Cardiac fibroblast (primary cell): ENCODE measurements around the gene SPANXN2.
A peak's percentile ranks its signal among the peaks of the same experiment; 100 is the strongest.

ENCODE experiments used
- DNase-seq, 2 donors: peaks; one replicate each; pipeline versions ENCODE4 v3.0.0 to v3.0.0-alpha.2; 2010; ENCODE audit warnings: low read depth in 2 of 2
- H3K4me3 ChIP-seq, 2 donors: replicated peaks in 1 of 2; 1 replicate in 1 of 2; 2 replicates in 1 of 2; pipeline ENCODE4 v1.5.1; 2011; ENCODE audit warnings: low read depth in 2 of 2, low read length in 2 of 2, mild to moderate bottlenecking in 2 of 2, moderate library complexity in 1 of 2
- CTCF ChIP-seq: IDR thresholded peaks from one replicate; pipeline ENCODE4 v1.5.1; 2011; ENCODE audit warnings: low read depth, mild to moderate bottlenecking, low read length, inconsistent platforms

SPANXN2 gene

GRCh38 chrX:143701460-143701859, 19.1 kb downstream of the SPANXN2 start:
- H3K4me3 ChIP-seq, result no peak overlapping the region
- no peak for TF ChIP-seq CTCF
- DNase-seq, result no peak

- no peak for TF ChIP-seq CTCF
- no peak overlapping the region for H3K4me3 ChIP-seq
- DNase-seq, result no peak
Measured at GRCh38 chrX:143694885-143695284, 25.7 kb downstream of the SPANXN2 start.

GRCh38 chrX:143683486-143683885, 37.1 kb downstream of the SPANXN2 start:
- no peak for TF ChIP-seq CTCF
- H3K4me3 ChIP-seq, result no peak overlapping the region
- DNase-seq, result no peak

GRCh38 chrX:143674926-143675325, 45.6 kb downstream of the SPANXN2 start:
- no peak for TF ChIP-seq CTCF
- H3K4me3 ChIP-seq, result no peak overlapping the region
- no peak for DNase-seq

GRCh38 chrX:143669395-143669794, 51.2 kb downstream of the SPANXN2 start:
- peak; percentile 26 to 29 for DNase-seq
- no peak overlapping the region for H3K4me3 ChIP-seq
- TF ChIP-seq CTCF, result peak; percentile 30

- TF ChIP-seq CTCF, result peak; percentile 36
- H3K4me3 ChIP-seq, result no peak overlapping the region
- DNase-seq, result peak; percentile 19 to 20
Measured at GRCh38 chrX:143664302-143664701, 56.2 kb downstream of the SPANXN2 start.

- no peak for TF ChIP-seq CTCF
- DNase-seq, result peak; percentile 0 to 60
- no peak overlapping the region for H3K4me3 ChIP-seq
Measured at GRCh38 chrX:143663755-143664154, 56.8 kb downstream of the SPANXN2 start.
